Measurements from ENCODE around the gene ST3GAL5. TPM values are rescaled to one million over a fixed set of nuclear protein-coding genes. Genes with fewer than 3 reads are reported as not detected.

ST3GAL5 gene
- total and polyA plus RNA-seq, 2 of the 8 experiments (the other 6 are each of a cell fraction or from before 2014, with no cell fraction given) = 1.9 to 4.5 TPM

- no peak for TF ChIP-seq CTBP2 (IDR thresholded peaks at IDR 0.05; ENCODE audit: borderline replicate concordance, insufficient read depth, insufficient read length, low read length)
- TF ChIP-seq EGR1 (IDR thresholded peaks at IDR 0.05; ENCODE audit: borderline replicate concordance, low read depth, low read length) = no peak
- no peak for TF ChIP-seq GTF2F1 (IDR thresholded peaks at IDR 0.05; ENCODE audit: borderline replicate concordance, low read depth, low read length)
- TF ChIP-seq CEBPB (IDR thresholded peaks at IDR 0.05; ENCODE audit: low read depth, low read length) = no peak
Measured at GRCh38 chr2:85929096-85930050, 40.6 kb upstream of the ST3GAL5 start (continued).

Data from H1 (cell line).